ENCODE measurements around the gene MIB2.
"Not testable (repeated sequence)": the region's sequence is repeated elsewhere in the genome, so short reads cannot be mapped to it uniquely, and the experiment has no call there.

The MIB2 gene

DNA sequence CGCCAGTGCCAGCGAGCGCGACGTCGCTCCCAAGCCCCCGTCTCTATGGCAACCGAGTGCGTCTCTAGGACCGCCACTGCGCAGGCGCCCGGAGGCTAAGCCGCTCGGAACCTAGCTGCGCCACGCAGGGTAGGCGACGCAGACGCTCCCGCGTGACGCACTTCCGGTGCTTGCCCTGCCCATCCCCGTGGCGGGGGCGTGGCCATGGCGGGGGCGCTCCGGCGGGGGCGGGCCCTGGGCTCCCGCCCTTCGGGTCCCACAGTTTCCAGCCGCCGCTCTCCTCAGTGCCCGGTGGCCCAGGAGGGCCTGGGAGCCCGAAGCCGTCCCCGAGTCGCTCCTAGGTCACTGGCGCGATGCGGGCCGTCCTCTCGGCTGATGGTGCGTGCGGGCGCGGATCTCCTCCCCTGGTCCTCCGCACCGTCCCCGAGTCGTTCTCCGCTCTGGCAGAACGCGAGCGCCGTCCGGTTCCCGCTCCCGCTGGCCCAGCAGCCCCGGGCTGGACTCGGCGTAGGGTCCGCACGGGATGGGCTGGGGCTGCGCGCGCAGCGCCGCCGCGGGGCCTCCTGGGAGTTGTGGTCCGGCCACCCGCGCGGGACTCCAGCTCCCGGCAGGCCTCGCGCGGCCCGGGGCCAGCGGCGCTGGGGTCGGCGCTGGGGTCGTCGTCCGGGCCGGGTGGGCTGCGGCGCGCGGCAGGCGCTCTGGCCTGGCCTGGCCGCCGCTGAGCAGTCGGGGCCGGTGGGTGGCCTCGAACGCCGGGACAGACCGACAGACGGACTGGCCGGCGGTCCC, at the start of gene MIB2:
Gene MIB2 (plus strand): TSS at position 245 of the 789 bp plus-strand sequence. CDS start 7,953 bp downstream, outside the sequence.
- peak; percentile 94 to 96 for DNase-seq (ENCODE audit: low read depth in 2 of 2)

DNA sequence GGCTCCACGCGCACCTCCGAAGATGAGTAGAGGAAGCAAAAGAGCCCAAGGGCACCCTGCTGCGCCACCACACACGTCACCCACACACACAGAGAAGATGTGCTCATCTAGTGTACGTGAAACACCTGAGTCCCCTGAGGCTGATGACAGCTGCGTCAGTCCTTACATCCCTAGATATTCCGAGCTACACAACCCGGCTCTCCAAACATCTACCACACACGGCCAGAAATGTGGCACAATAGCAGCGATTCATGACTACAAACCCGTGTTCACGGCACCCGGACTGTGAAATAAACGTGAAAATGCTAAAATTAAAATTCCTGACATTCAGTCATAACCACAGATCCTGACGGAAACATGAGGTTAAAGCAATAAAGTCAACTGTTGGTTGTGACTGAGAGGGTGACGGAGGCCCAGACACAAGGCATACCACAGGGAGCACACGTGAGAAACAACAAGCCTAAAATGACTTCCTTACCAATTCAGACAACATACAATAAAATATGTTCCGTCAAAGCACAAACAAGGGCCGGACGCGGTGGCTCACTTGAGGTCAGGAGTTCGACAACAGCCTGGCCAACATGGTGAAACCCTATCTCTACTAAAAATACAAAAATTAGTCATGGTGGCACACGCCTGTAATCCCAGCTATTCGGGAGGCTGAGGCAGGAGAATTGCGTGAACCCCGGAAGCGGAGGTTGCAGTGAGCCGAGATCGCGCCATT, 48.0 kb upstream of the MIB2 start:
- no peak for DNase-seq (ENCODE audit: low read depth in 2 of 2)

DNA sequence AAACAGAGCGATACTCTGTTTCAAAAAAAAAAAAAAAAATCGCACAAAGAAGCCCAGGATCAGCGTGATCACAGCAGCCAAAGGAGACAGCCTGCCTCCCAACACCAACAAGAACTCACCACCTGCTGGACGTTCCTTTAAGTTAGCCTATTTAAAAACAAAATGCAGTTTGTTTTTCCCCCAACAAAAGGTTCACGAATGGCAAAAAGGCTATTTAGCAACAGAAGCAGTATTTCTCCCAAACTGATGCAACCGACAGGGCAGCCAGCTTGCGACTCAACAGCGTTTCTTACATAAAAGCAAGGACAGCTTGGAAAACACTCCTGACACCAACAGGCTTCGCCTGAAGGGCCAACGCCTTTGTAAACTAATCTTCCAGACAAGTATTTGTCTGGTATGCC, 47.4 kb upstream of the MIB2 start:
- DNase-seq (ENCODE audit: low read depth in 2 of 2), result no peak

DNA sequence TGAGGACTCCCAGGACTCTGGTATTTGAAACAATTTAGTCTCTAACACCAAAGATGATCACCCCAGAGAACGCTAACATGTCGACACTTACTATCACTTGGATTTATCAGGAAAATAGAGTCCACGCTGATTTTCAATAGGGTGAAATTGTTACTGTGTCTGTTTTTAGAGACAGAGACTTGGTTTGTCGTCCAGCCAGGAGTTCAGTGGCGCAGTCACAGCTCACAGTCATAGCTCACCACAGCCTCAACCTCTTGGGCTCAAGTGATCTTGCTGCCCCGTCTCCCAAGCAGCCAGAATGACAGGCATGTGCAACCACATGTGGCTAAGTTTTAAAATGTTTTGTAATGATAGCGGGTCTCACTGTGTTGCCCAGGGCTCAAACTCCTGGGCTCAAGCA, 46.0 kb upstream of the MIB2 start:
- DNase-seq (ENCODE audit: low read depth in 2 of 2), result no peak

DNA sequence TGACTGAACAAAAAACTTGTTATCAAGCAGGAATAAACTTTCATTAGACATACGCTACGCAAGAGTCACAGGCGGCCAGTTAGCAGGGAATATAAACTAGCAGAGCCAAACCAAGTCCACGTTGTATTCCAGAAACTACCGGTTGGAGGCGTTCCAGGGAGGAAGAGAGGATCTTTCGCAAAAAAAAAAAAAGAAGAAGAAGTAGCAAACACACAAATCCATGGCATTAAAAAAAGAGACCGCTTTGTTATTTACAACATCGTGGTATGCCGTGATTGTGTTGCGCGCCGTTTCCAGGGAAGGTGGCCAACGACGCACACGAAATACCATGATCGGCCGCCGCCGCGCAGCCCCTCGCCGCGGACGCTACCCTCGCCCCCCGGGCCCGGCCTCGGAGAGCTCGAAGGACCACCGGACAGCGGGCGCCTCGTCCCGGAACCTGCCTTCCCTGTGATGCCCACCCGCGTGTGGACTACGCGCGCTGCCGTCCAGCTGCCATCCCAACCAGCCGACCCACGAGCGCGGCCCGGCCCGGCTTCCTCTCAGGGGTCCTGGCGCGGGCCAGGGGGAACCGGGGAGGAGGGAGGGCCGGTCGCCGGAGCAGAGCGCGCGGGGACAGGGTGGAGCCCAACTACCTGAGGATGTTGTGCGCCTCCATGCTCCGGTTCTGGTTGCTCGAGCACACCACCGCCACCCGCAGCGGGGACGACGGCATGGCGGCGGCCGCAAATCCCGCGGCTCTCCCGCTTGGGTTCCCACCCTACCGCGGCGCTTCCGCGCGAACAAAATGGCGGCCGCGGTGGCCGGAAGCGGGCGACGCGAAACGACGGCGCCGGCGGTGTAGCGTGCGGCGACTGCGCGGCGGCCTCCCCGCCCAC, 41.2 kb upstream of the MIB2 start:
- peak; percentile 39 to 52 for DNase-seq (ENCODE audit: low read depth in 2 of 2)

DNA sequence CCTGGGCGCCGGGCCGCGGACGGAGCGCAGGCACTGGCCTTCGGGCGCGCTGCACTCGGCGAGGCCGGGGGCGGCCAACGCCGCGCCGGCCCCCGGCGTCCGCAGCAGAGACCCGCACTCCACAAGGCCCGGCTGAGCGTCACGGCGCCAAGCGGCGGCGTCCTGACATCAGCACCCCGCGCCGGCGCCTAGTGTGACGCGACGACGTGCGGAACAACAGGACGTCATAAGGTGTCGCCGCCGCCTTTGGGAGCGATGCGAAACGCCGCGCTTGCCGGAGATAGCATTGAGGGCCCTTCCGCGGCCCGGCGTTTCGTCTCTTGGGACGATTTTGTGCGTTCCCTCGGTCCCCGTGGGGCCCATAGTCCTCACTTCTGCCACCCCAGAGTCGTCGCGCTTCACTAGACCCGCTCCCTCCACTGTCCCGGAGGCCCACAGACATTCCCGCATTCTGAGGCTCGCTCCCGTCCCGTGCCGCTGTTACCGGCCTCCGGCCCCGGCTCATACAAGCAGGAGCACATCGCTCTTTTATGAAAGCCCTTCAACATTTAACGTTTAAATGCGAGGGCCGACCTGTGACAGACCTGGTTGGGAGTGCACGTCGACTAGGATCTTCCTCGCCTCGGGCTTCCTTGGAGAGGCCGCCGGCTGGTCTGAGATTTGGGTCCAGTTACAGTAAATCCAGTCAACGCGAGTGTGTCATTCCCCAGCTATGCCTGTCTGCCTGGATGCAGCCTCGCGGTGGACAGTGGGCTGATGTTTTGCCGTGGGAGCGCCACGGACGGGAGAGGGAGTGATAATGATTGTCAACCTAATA, 40.4 kb upstream of the MIB2 start, which contains the start of gene SSU72:
Gene SSU72 (minus strand): TSS at position 143 of the 817 bp plus-strand sequence. CDS start 306 bp downstream, outside the sequence.
- DNase-seq (ENCODE audit: low read depth in 2 of 2), result peak; percentile 87 to 88

DNA sequence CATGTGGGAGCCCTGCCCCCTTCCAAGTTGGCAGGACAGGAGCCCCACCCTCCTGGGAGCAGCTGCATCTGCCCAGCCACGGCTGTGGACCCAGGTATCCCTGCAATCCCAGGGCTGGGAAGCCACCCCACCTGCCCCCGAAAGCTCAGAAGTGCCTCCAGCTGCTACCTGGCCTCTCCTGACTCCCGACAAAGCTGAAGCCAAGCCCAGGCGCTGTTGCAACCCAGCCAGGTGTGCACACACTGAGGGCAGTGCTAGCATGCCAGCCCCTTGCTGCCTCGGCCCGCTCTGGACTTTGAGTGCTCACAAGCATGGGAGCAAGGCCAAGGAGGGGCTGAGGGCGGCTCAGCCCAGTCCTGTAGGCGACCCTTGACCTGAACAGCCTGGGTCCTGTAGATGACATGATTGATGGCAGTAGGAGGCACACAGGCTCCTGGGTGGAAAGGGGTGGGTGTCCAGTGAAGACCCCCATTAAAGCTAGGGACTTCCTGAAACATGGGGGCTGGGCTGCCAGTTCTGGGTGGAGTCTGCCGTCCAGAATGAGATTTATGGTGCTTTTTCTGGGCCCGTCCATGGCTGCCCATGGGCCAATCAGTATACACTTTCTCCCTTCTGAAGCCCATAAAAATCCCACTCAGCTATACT, 37.8 kb upstream of the MIB2 start:
- DNase-seq (ENCODE audit: low read depth in 2 of 2), result no peak

DNA sequence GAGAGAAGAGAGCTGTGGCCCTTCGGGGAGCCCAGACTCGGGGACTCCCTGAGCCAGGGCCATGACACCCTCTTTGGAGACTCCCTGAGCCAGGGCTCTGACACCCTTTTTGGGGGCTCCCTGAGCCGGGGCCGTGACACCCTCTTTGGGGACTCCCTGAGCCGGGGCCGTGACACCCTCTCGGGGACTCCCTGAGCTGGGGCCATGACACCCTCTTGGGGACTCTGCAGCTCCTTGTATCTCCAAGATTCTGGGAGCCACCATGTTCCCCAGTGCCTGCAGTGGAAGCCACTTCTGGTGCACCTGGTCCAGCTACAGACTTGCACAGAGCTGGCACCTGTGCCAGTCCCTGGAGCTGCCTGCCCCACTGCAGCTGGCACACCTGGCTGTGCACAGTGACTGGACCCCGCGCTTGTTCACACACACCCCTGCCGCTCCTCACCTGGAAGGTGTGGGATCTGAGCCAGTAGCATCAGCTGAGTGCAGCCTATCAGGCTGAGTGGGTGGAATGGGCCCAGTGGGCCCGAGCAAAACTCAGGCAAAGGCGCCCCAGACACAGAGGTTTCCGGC, 36.8 kb upstream of the MIB2 start:
- DNase-seq (ENCODE audit: low read depth in 2 of 2), result no peak

DNA sequence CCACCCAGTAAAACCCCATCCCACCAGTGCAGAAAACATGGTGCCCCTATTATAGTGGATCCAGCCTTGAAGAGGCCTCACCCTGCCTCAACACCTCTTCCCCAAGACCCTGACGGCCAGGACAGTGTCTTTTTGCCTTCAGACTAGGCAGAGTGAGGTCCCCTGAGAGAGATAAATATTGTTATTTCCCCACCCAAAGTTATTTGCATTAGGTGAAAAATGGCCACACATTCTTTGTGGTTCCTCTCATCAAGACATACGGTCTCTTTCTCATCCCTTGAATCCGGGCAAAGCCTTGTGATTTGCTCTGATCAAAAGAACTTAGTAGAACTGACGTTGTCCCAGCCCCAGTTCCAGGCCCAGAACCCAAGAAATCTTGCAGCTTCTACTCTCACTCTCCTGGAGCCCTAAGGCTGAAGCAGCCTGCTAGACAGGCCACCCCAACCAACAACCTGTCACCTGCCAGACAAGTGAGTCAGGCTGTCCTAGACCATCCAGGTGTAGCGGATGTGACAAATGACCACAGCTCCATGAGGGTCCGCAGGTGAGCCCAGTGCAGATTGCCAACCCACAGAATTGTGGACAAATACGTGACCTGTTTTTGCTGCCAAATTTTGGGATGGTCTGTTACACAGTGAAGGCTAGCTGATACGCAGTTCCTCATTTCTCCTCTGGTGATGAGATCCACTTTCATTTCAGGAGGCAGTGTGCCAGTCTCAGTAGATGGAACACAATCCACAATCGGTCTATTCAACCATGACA, 32.5 kb upstream of the MIB2 start:
- no peak for DNase-seq (ENCODE audit: low read depth in 2 of 2)

DNA sequence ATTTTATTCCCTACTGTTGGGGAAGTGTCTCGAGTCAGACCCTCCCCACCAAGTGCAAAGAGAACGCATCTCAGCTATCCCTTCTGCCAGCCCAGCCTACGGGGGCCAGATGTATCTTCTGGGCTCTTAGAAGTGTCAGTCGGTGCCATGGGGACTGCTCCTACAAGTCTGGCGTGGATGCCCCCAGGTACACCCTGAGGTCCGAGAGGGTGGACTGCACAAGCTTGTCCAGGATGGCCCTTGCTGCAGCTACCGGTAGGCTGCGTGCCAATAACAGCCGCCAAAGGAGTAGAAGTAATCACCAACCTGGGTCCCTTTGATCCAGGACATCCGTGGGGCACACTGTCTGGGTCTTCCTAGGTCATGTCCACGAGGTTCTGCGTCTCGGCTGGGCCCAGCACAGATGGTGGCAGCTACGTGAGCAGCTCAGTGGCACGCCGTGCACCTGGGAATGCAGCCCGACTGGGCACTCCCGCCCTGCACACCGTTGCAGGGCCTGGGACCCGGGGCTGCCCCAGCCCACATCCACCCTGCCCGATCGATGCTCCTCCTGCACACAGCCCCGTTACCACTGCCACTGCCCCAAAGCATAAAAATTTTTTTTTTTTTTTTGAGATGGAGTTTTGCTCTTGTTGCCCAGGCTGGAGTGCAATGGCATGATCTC, 31.8 kb upstream of the MIB2 start:
- DNase-seq (ENCODE audit: low read depth in 2 of 2), result no peak

DNA sequence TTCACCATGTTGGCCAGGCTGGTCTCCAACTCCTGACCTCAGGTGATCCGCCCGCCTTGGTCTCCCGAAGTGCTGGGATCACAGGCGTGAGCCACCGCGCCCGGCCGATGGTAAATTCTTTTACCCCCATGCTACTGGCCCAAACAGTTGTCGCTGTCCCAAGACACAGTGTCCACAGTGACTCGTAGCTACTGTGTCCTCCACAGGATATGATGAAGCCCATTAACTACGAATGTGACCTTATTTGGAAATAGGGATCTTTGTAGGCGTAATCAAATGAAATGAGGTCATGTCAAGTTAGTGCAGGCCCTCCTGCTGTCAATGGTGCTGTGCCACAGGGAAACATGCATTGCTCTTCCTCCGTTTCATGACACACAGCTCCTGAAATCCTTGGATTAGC, 23.8 kb upstream of the MIB2 start:
- no peak for DNase-seq (ENCODE audit: low read depth in 2 of 2)

DNA sequence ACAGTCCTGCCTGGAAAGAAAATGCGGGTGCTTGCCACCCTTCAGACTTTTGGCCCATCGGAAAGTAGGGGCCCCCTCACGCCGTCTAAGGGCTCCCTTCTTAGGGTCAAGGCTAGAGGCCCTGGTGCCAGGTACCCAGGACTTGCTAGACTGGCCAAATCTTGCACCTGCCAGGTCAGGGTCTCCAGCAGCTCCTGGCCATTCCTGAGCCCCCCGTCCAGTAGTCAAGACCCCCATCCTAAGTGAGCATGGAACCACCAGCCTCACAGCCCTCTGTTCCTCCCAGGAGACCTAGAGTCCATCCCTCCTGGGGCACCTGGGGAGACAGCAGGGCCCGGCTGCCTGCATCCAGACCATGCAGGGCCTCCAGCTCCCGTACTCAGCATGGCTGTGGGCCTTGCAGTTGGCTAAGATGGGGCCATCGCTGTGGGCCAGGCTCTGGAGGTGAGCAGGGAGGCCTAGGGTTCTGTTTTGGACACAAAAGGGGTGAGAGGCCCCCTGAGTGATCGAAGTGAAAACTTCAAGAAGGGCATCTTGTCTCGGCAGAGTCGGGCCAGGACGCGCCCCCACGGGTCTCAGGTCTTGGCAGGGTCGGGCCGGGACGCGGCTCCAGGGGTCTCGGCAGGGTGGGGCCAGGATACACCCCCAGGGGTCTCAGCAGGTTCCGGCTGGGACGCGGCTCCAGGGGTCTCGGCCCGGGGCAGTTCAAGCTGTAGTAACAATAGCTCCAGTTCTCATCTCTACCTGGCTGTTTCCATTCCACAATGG, 21.3 kb upstream of the MIB2 start:
- DNase-seq (ENCODE audit: low read depth in 2 of 2), result no peak

DNA sequence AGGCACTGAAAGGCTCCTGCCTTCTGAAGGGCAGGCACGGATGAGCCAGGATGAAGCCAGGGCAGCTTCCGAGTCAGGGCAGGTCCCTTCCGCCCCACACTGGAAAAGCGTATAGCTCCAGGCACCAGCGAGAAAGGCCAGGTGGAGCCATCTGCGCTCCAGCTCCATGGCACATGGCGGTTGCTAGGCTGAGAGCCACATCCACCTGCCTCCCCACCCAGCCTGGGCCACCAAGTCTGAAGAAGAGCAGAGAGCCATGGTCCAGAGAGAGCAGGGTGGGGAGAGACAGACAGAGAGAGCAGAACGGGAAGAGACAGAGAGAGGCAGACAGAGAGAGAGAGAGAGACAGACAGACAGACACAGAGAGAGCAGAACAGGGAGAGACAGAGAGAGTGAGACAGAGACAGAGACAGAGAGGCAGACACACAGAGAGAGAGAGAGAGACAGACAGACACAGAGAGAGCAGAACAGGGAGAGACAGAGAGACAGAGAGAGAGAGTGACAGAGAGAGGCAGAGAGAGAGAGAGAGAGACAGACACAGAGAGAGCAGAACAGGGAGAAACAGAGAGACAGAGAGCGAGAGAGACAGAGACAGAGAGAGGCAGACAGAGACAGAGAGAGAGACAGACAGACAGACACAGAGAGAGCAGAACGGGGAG, 20.6 kb upstream of the MIB2 start:
- no peak for DNase-seq (ENCODE audit: low read depth in 2 of 2)

DNA sequence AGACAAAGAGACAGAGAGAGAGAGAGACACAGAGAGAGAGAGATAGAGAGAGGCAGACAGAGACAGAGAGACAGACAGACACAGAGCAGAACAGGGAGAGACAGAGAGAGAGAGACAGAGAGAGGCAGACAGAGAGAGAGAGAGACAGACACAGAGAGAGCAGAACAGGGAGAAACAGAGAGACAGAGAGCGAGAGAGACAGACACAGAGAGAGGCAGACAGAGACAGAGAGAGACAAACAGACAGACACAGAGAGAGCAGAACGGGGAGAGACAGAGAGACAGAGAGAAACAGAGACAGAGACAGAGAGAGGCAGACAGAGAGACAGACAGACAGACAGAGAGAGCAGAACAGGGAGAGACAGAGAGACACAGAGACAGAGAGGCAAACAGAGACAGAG, 20.0 kb upstream of the MIB2 start:
- not testable (repeated sequence) for DNase-seq (ENCODE audit: low read depth in 2 of 2)

DNA sequence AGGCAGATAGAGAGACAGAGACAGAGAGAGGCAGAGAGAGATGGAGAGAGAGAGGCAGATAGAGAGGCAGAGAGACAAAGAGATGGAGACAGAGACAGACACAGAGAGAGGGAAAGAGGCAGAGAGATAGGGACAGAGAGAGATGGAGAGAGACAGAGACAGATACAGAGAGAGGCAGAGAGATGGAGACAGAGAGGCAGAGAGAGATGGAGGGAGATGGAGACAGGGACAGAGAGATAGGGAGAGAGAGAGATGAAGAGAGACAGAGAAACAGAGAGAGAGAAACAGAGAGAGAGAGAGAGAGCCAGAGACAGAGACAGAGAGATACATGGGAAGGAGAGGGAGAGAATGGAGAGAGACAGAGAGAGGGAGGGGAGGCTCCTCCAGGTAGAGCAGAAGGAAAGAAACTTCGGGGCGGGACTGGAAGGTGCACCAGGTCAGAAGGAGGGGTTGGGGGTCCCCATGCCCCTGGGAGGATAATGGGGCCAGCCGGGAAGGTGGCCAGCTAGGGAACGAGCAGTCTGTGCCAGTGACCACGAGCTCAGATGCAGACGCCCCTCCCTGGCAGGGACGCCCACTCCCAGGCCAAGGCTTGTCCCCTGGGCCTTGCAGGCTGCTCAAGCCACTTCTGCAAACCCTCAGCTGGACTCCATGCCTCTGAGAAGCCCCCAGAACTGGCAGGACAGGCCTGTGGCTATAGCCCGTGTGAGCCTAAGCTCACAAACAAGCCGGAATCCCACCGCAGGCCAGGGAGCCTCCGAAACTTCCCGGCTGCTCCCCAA, 18.6 kb upstream of the MIB2 start:
- no peak for DNase-seq (ENCODE audit: low read depth in 2 of 2)

DNA sequence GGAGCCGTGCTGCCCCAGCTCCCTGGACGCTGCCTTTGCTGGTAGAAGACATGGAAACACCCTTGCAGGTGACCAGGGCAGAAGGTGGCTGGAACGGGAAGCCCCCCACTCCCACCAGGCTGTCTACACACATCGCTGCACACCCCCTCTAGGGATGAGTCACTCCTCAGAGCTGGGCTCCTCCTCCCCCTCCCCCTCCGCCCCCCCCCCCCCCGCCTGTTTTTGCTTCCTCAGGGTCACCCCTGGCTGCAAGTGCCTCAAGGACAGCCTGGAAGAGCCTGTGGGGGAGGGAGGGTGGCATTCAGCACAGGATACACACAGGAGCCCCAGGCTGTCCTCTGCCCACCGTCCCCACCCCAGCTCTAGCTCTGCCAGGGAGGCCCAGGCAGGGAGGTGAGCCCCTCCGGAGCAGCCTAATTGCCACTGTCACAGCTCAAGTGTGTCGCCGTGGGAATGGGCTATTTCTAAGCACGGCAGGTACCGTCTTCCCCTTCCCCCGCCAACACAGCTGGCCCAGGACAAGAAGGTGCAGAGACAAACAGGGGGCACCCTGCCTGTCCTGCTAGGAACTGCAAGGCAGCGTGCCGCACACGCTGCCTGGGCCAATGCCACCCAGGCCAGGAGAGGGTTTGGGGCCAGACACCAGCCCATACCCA, 17.9 kb upstream of the MIB2 start:
- DNase-seq (ENCODE audit: low read depth in 2 of 2), result no peak

All from activated CD8-positive, alpha-beta memory T cell treated with anti-CD3 and anti-CD28 coated beads for 4 hours (primary cell).